GM19328 (cell line): ENCODE measurements around the gene NAGK.
"Not testable (repeated sequence)": the region's sequence is repeated elsewhere in the genome, so short reads cannot be mapped to it uniquely, and the experiment has no call there.

ENCODE experiments used
- ATAC-seq: cut with Tn5 transposase; IDR thresholded peaks from one replicate; pipeline ENCODE4 v1.9.1; 2021; ENCODE audit warnings: mild to moderate bottlenecking, moderate library complexity; ENCODE audit not compliant: unreplicated experiment

Gene NAGK

GRCh38 chr2:71067567-71068217 lies 756 bp upstream of the NAGK start:
- no peak for ATAC-seq

GRCh38 chr2:71069376-71069775 lies 928 bp downstream of the NAGK start:
- ATAC-seq = no peak

GRCh38 chr2:71070294-71071093 lies 2.0 kb downstream of the NAGK start:
- no peak for ATAC-seq

- ATAC-seq = peak; percentile 35
Measured at GRCh38 chr2:71071681-71072398, 3.4 kb downstream of the NAGK start.

GRCh38 chr2:71072492-71072891 lies 4.0 kb downstream of the NAGK start:
- ATAC-seq = no peak

- ATAC-seq = no peak
Measured at GRCh38 chr2:71073475-71073874, 5.0 kb downstream of the NAGK start.

- ATAC-seq = no peak
Measured at GRCh38 chr2:71074893-71075395, 6.5 kb downstream of the NAGK start.

GRCh38 chr2:71078624-71079023 lies 10.2 kb downstream of the NAGK start:
- ATAC-seq = no peak

GRCh38 chr2:71082402-71083252 lies 14.2 kb downstream of the NAGK start:
- ATAC-seq = no peak

- ATAC-seq = not testable (repeated sequence)
Measured at GRCh38 chr2:71083297-71083696, 14.8 kb downstream of the NAGK start.

GRCh38 chr2:71083752-71084312 lies 15.4 kb downstream of the NAGK start:
- ATAC-seq = not testable (repeated sequence)

- not testable (repeated sequence) for ATAC-seq
Measured at GRCh38 chr2:71085325-71086003, 17.0 kb downstream of the NAGK start.

- not testable (repeated sequence) for ATAC-seq
Measured at GRCh38 chr2:71089475-71089874, 21.0 kb downstream of the NAGK start.

GRCh38 chr2:71091808-71092207 lies 23.4 kb downstream of the NAGK start:
- not testable (repeated sequence) for ATAC-seq

GRCh38 chr2:71092491-71093260 lies 24.2 kb downstream of the NAGK start:
- not testable (repeated sequence) for ATAC-seq

- ATAC-seq = no peak
Measured at GRCh38 chr2:71100195-71100964, 31.9 kb downstream of the NAGK start.

- no peak for ATAC-seq
Measured at GRCh38 chr2:71101656-71102055, 33.2 kb downstream of the NAGK start.
